ENCODE results near the gene ZNF569.
"Not testable (repeated sequence)": the region's sequence is repeated elsewhere in the genome, so short reads cannot be mapped to it uniquely, and the experiment has no call there.

DNA sequence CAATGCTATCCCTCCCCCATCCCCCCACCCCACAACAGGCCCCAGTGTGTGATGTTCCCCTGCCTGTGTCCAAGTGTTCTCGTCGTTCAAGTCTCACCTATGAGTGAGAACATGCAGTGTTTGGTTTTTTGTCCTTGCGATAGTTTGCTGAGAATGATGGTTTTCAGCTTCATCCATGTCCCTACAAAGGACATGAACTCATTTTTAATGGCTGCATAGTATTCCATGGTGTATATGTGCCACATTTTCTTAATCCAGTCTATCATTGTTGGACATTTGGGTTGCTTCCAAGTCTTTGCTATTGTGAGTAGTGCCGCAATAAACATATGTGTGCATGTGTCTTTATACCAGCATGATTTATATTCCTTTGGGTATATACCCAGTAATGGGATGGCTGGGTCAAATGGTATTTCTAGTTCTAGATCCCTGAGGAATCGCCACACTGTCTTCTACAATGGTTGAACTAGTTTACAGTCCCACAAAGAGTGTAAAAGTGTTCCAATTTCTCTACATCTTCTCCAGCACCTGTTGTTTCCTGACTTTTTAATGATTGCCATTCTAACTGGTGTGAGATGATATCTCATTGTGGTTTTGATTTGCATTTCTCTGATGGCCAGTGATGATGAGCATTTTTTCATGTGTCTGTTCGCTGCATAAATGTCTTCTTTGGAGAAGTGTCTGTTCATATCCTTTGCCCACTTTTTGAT, 61.0 kb downstream of the ZNF569 start:
- TF ChIP-seq CTCF (conservative IDR thresholded peaks at IDR 0.05; ENCODE audit: low read length); EZH2phosphoT487 (IDR thresholded peaks at IDR 0.05; ENCODE audit: borderline replicate concordance): not testable (repeated sequence)
